Activated gamma-delta T cell treated with anti-CD3 and anti-CD28 coated beads, Interleukin-2, amount 50 U/mL, for 16 hours (primary cell): Measurements from ENCODE around the gene P2RY2.
"Not testable (repeated sequence)": the region's sequence is repeated elsewhere in the genome, so short reads cannot be mapped to it uniquely, and the experiment has no call there.

ENCODE experiments used
- DNase-seq: peaks from one replicate; pipeline ENCODE4 v3.0.0-alpha.2; 2020; ENCODE audit warnings: low read depth

The P2RY2 gene

GRCh38 chr11:73188301-73188700 lies 29.8 kb upstream of the P2RY2 start:
- no peak for DNase-seq

- DNase-seq: no peak
These were observed 28.8 kb upstream of the P2RY2 start for GRCh38 chr11:73189315-73189714.

DNA sequence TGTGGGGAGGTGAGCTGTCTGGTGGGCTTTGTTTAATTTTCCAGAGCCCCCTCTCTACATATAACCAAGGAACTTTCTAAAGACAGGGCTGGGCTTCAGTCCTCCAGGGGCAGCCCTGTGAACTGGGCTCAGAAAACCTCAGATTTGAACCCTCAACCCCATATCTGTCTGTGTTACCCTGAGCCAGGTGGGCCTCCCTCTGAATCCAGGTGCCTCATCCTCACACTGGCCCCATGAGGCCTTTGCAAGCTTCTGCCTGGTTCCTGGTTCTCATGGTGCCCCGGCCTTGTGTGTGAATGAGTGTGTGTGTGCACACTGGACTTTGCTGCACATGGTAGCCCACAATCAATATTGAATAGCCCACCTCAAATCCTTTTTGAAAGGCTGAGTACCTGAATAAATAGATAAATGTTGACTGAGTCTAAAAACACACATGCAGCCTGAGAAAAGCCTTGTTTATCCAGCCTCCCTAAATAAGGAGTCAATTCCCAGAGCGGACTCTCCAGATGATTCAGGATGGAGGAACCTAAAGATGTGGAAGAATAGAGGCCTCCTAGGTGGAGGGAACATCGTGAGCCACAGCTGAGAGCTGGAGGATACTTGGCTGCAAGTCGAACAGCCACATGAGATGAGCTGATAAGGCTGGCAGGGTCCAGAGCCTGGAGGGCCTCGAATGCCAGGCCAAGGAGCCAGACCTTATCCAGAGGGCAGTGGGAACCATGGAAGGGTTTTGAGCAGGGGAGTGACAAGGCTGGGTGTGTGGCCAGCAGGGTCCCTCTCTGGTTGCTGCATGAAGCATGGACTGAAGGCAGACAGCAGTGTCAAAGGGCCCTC lies 28.1 kb upstream of the P2RY2 start:
- DNase-seq: no peak

GRCh38 chr11:73190557-73190885 lies 27.6 kb upstream of the P2RY2 start:
- no peak for DNase-seq

GRCh38 chr11:73191151-73191550 lies 26.9 kb upstream of the P2RY2 start:
- DNase-seq: no peak

GRCh38 chr11:73192272-73192671 lies 25.8 kb upstream of the P2RY2 start:
- DNase-seq: no peak

- DNase-seq: no peak
These were observed 24.6 kb upstream of the P2RY2 start for GRCh38 chr11:73193251-73194033.

- DNase-seq: no peak
These were observed 24.0 kb upstream of the P2RY2 start for GRCh38 chr11:73194034-73194507.

GRCh38 chr11:73194593-73194992 lies 23.5 kb upstream of the P2RY2 start:
- DNase-seq: no peak

- no peak for DNase-seq
These were observed 22.7 kb upstream of the P2RY2 start for GRCh38 chr11:73195191-73196007.

GRCh38 chr11:73196576-73196975 lies 21.5 kb upstream of the P2RY2 start:
- DNase-seq: no peak

DNA sequence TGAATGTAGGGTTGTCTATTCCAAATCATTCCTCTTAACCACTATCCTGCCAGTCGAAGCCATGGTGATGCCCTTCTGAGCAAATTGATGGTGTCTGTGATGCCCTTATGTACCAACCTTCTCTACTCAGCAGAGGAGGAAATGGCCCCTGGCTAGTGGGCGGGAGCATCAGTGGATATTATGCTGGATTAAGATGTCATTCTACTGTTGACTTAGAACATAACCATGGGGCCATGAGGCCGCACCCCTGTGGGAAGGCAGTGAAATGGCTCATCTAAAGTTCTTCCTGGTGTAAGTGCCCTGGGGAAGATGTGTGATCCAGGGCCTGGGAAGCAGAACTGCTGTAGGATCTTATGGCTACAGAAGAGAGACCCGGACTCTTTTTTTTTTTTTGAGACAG lies 20.7 kb upstream of the P2RY2 start:
- DNase-seq: no peak

DNA sequence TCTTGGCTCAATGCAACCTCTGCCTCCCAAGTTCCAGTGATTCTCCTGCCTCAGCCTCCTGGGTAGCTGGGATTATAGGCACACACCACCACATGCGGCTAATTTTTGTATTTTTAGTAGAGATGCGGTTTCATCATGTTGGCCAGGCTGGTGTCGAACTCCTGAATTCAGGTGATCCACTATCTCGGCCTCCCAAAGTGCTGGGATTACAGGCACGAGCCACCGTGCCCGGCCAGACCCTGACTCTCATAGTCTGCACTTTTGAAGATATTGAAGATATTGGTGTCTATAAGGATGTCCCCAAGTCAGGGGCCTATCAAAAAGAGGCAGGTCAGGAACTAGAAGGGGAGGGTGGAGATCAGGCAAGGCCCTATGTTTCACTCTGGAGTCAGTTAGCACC lies 20.3 kb upstream of the P2RY2 start:
- DNase-seq: not testable (repeated sequence)

GRCh38 chr11:73198677-73199076 lies 19.4 kb upstream of the P2RY2 start:
- no peak for DNase-seq

- no peak for DNase-seq
These were observed 18.6 kb upstream of the P2RY2 start for GRCh38 chr11:73199446-73199845.

- DNase-seq: no peak
These were observed 17.8 kb upstream of the P2RY2 start for GRCh38 chr11:73200256-73200655.

DNA sequence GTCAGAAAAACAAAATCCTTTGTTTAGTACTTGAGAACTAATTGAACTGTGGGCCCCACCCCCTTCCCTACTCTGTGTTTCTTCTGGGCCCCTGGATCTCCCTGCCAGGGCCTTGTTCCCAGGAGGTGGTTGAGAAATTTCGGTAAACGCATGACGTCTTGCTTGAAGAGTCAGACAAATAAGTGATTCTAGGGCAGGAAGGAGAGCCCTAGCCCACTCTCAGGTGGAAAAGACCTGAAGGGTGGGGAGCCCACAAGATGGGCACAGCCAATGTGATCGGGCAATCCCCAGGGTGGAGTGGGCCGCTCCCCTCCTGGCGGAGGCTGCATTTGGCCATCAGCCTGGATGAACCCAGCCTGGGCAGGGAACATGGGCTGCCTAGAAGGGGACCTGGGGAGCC lies 16.8 kb upstream of the P2RY2 start:
- DNase-seq: no peak

DNA sequence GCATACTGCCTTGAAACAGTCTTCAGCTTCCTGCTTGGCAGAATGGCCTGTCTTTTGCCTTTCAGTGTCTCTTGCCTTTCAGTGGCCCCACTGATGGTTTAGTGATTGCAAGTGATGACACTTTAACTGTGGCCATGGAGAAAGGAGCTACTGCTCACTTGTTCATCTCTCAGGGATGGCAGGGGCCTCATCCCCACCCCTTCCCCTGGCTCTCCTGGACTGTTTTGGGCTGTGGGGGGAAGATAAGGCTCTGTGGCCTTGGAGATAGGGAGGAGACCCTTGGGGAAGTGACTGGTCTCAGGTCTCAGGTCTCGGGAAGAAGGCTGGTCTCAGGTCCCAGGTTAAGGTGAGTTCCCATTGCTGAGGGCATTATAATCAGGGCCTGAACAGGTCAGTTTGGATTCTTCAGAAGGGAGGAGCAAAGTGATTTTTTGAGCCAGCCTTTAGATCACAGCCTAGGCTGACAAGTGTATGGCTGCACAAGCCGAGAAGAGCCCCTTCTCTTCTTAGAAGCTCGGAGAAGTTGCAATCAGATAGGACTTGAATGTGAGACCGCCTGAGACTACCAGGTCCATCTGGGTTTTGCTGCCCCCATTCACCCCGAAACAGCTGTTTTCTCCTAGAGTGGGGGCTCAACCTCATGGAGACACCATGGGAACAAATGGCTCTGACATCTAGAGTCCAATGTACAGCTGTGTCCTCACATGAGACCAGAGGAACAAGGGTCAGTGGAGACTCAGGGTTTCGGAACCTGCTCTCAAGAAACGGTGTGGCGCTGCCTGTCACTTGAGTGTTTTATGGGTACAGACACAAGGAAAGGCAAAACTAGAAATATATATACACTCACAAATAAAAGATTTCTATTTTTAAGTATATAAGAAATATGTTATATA lies 15.9 kb upstream of the P2RY2 start:
- no peak for DNase-seq

- DNase-seq: no peak
These were observed 14.8 kb upstream of the P2RY2 start for GRCh38 chr11:73203322-73203721.

DNA sequence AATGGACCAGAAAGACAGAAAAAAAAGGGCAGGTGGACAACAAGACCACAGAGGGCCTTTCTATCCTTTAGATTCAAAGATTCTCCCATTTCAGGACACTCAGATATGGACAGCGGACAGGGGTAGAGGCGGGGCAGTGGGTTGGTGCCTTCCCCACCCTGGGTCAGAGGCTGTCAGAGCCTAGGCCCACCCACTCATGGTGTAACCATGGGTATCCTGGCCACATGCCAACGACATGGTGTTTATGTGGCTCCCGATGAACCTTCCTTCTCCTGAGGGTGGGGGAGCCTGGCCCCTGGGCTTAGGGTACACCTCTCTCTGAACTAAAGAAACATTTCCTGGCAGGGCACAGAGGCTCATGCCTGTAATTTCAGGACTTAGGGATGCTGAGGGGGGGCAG lies 14.3 kb upstream of the P2RY2 start:
- DNase-seq: no peak

- DNase-seq: no peak
These were observed 13.4 kb upstream of the P2RY2 start for GRCh38 chr11:73204711-73205121.
